Calu3 (cell line): ENCODE data around the gene RAB9B. TPM values are rescaled to one million over a fixed set of nuclear protein-coding genes. Genes with fewer than 3 reads are reported as not detected.
A peak's percentile ranks its signal among the peaks of the same experiment; 100 is the strongest.

Source experiments
- BruUV-seq: library from RNA; stranded (reverse); fragments of 400-500 nt; replicated peaks from 2 replicates; lab custom pipeline; 2021; lab: Mats Ljungman, UMichigan
- CTCF ChIA-PET: fragments of 300-600 bp; sonication (Branson Sonifier 250); formaldehyde crosslinking; loops from one replicate; lab custom pipeline; 2022; ENCODE audit warnings: antibody characterized with exemption; lab: Charles Lee
- DNase-seq: peaks from one replicate; pipeline ENCODE4 v3.0.0; 2022
- H3K27ac Mint-ChIP-seq: one replicate; pipeline ENCODE4 v1.8.0; 2022; ENCODE audit warnings: mixed read lengths; ENCODE audit not compliant: unreplicated experiment
- H3K27me3 Mint-ChIP-seq: one replicate; pipeline ENCODE4 v1.8.0; 2022; ENCODE audit warnings: mixed read lengths; ENCODE audit not compliant: unreplicated experiment
- H3K36me3 Mint-ChIP-seq: one replicate; pipeline ENCODE4 v1.8.0; 2022; ENCODE audit warnings: mild to moderate bottlenecking, moderate library complexity, mixed read lengths; ENCODE audit not compliant: insufficient read depth, unreplicated experiment
- H3K4me1 Mint-ChIP-seq: one replicate; pipeline ENCODE4 v1.8.0; 2022; ENCODE audit warnings: mild to moderate bottlenecking, low read depth, mixed read lengths; ENCODE audit not compliant: unreplicated experiment
- H3K4me3 Mint-ChIP-seq: one replicate; pipeline ENCODE4 v1.8.0; 2022; ENCODE audit warnings: mild to moderate bottlenecking, low read depth, moderate library complexity, mixed read lengths; ENCODE audit not compliant: unreplicated experiment
- H3K9me3 Mint-ChIP-seq: one replicate; pipeline ENCODE4 v1.8.0; 2022; ENCODE audit warnings: low read depth, mixed read lengths; ENCODE audit not compliant: unreplicated experiment
- CTCF ChIP-seq: fragments of 200-600 bp; IDR thresholded peaks from one replicate; pipeline ENCODE4 v1.8.0; 2022; ENCODE audit warnings: antibody characterized with exemption; ENCODE audit not compliant: unreplicated experiment
- intact Hi-C: fragments of 100-400 bp; cut with micrococcal nuclease; formaldehyde crosslinking; loops from one replicate; pipeline ENCODE4 v1.10.0; 2022; ENCODE audit not compliant: unreplicated experiment
- total RNA-seq: library from RNA; stranded (reverse); gene quantifications from 2 replicates; pipeline ENCODE4 v1.2.3, GENCODE V29; 2022

Gene RAB9B
- total RNA-seq, 1 experiment from 2014 or later: 1.5 TPM

- no peak for TF ChIP-seq CTCF
- no TSS peak for BruUV-seq
- CTCF ChIA-PET: interaction anchor here (1.0 to 2.1 kb wide), 3 partner anchors 14 to 282 kb away, joined by 3 to 11 read pairs (median 4); no protein-coding TSS in a partner anchor
- Mint-ChIP-seq H3K27me3 (no peaks in the 10 kb centered on the region), H3K4me3 (peak overlapping the region; percentile 81), H3K9me3 (no peaks in the 10 kb centered on the region), H3K36me3 (peaks cover 11% of the 10 kb centered on the region), H3K27ac (no peak overlapping the region), H3K4me1 (peaks cover 10% of the 10 kb centered on the region)
- DNase-seq: peak; percentile 69
- intact Hi-C loops: no loop called here
Measured at GRCh38 chrX:103831342-103831802, 685 bp downstream of the RAB9B start.

- Mint-ChIP-seq H3K9me3 (no peaks in the 10 kb centered on the region), H3K4me3 (peak overlapping the region; percentile 81), H3K27ac (no peak overlapping the region), H3K4me1 (peaks cover 10% of the 10 kb centered on the region), H3K36me3 (peaks cover 11% of the 10 kb centered on the region), H3K27me3 (no peaks in the 10 kb centered on the region)
- no peak for DNase-seq
- CTCF ChIA-PET: interaction anchor here (1.0 kb wide), 1 partner anchor 88 kb away, joined by 3 read pairs; no protein-coding TSS in a partner anchor
- no peak for TF ChIP-seq CTCF
- intact Hi-C loops: no loop called here
- BruUV-seq: no TSS peak
Measured at GRCh38 chrX:103830848-103831247, 1.2 kb downstream of the RAB9B start.

GRCh38 chrX:103828529-103828928, 3.5 kb downstream of the RAB9B start:
- no peak for DNase-seq
- intact Hi-C loops: no loop called here
- Mint-ChIP-seq H3K36me3 (peaks cover 11% of the 10 kb centered on the region), H3K9me3 (no peaks in the 10 kb centered on the region), H3K4me3 (no peak overlapping the region), H3K4me1 (peaks cover 10% of the 10 kb centered on the region), H3K27me3 (no peaks in the 10 kb centered on the region), H3K27ac (no peak overlapping the region)
- TF ChIP-seq CTCF: no peak
- CTCF ChIA-PET: no interaction called here
- BruUV-seq: no TSS peak

- no peak overlapping the region for H3K4me3 Mint-ChIP-seq
- no peak for DNase-seq
- intact Hi-C loops: no loop called here
- no peaks in the 10 kb centered on the region for H3K36me3 Mint-ChIP-seq
- no TSS peak for BruUV-seq
- no peak overlapping the region for H3K27ac Mint-ChIP-seq
- no peak for TF ChIP-seq CTCF
- no peaks in the 10 kb centered on the region for H3K27me3 Mint-ChIP-seq
- no peaks in the 10 kb centered on the region for H3K9me3 Mint-ChIP-seq
- CTCF ChIA-PET: no interaction called here
- no peaks in the 10 kb centered on the region for H3K4me1 Mint-ChIP-seq
Measured at GRCh38 chrX:103825881-103826280, 6.2 kb downstream of the RAB9B start.
